ENCODE data around the gene SIPA1L3.
A peak's percentile ranks its signal among the peaks of the same experiment; 100 is the strongest.

Gene SIPA1L3

GRCh38 chr19:37975071-37975470, 68.1 kb downstream of the SIPA1L3 start:
- Histone ChIP-seq H3K79me2 (ENCODE audit: insufficient read depth, low read length) (peaks cover 5% of the 10 kb centered on the region; the same call in 1 of the 2 replicates), H3K27me3 (ENCODE audit: insufficient read depth, low read length) (no peaks in the 10 kb centered on the region), H3K9me2 (ENCODE audit: low read depth, low read length) (no peaks in the 10 kb centered on the region), H3K36me3 (ENCODE audit: insufficient read depth, low read length) (peaks cover 11% of the 10 kb centered on the region), H3K4me3 (ENCODE audit: low read depth, low read length, poor library complexity, severe bottlenecking) (no peak overlapping the region), H4K20me1 (ENCODE audit: insufficient read depth, low read length) (no peaks in the 10 kb centered on the region), H3K4me1 (ENCODE audit: insufficient read depth, low read length, severe bottlenecking) (peaks cover 67% of the 10 kb centered on the region), H2AFZ (ENCODE audit: low read length) (0 out of 2 replicates have a peak overlapping the region, but pooled peaks have one; percentile 6), H3K4me2 (ENCODE audit: low read length) (peak overlapping the region; percentile 49), H3K9ac (ENCODE audit: low read length) (peak overlapping the region; percentile 43; the same call in 1 of the 2 replicates), H3F3A (ENCODE audit: insufficient read depth, low read length) (peaks cover 11% of the 10 kb centered on the region), H3K9me3 (ENCODE audit: low read length) (peaks cover 8% of the 10 kb centered on the region), H3K27ac (ENCODE audit: low read depth, low read length, poor library complexity, severe bottlenecking) (peak overlapping the region; percentile 97)
- no peak for TF ChIP-seq EZH2 (IDR thresholded peaks at IDR 0.05; ENCODE audit: borderline replicate concordance, low read length)
- peak; percentile 48; the same call in 1 of the 2 replicates for TF ChIP-seq CTCF (IDR thresholded peaks at IDR 0.05; ENCODE audit: low read length)

GRCh38 chr19:37975596-37976515, 68.8 kb downstream of the SIPA1L3 start:
- Histone ChIP-seq H3K9me2 (ENCODE audit: low read depth, low read length) (no peaks in the 10 kb centered on the region), H3K4me2 (ENCODE audit: low read length) (peak overlapping the region; percentile 49), H2AFZ (ENCODE audit: low read length) (no peak overlapping the region), H3K4me3 (ENCODE audit: low read depth, low read length, poor library complexity, severe bottlenecking) (no peak overlapping the region), H3K27me3 (ENCODE audit: insufficient read depth, low read length) (no peaks in the 10 kb centered on the region), H3F3A (ENCODE audit: insufficient read depth, low read length) (peaks cover 14% of the 10 kb centered on the region), H3K79me2 (ENCODE audit: insufficient read depth, low read length) (no peaks in the 10 kb centered on the region; the same call in 1 of the 2 replicates), H3K4me1 (ENCODE audit: insufficient read depth, low read length, severe bottlenecking) (peaks cover 75% of the 10 kb centered on the region), H4K20me1 (ENCODE audit: insufficient read depth, low read length) (no peaks in the 10 kb centered on the region), H3K27ac (ENCODE audit: low read depth, low read length, poor library complexity, severe bottlenecking) (peak overlapping the region; percentile 97), H3K36me3 (ENCODE audit: insufficient read depth, low read length) (peaks cover 4% of the 10 kb centered on the region; the same call in 1 of the 2 replicates), H3K9ac (ENCODE audit: low read length) (peak overlapping the region; percentile 43; the same call in 1 of the 2 replicates), H3K9me3 (ENCODE audit: low read length) (peaks cover 3% of the 10 kb centered on the region; the same call in 1 of the 2 replicates)
- TF ChIP-seq EZH2 (IDR thresholded peaks at IDR 0.05; ENCODE audit: borderline replicate concordance, low read length) (no peak), CTCF (IDR thresholded peaks at IDR 0.05; ENCODE audit: low read length) (no peak)

GRCh38 chr19:37977391-37977790, 70.4 kb downstream of the SIPA1L3 start:
- Histone ChIP-seq H2AFZ (ENCODE audit: low read length) (no peak overlapping the region), H3K79me2 (ENCODE audit: insufficient read depth, low read length) (peaks cover 7% of the 10 kb centered on the region; the same call in 1 of the 2 replicates), H3K4me2 (ENCODE audit: low read length) (no peak overlapping the region), H3K9me3 (ENCODE audit: low read length) (peaks cover 3% of the 10 kb centered on the region; the same call in 1 of the 2 replicates), H3K36me3 (ENCODE audit: insufficient read depth, low read length) (peaks cover 4% of the 10 kb centered on the region; the same call in 1 of the 2 replicates), H3K27me3 (ENCODE audit: insufficient read depth, low read length) (no peaks in the 10 kb centered on the region), H3K4me1 (ENCODE audit: insufficient read depth, low read length, severe bottlenecking) (peaks cover 90% of the 10 kb centered on the region), H4K20me1 (ENCODE audit: insufficient read depth, low read length) (no peaks in the 10 kb centered on the region), H3K9ac (ENCODE audit: low read length) (peak overlapping the region; percentile 2; the same call in 1 of the 2 replicates), H3K4me3 (ENCODE audit: low read depth, low read length, poor library complexity, severe bottlenecking) (no peak overlapping the region), H3K9me2 (ENCODE audit: low read depth, low read length) (no peaks in the 10 kb centered on the region), H3K27ac (ENCODE audit: low read depth, low read length, poor library complexity, severe bottlenecking) (peak overlapping the region; percentile 97), H3F3A (ENCODE audit: insufficient read depth, low read length) (peaks cover 14% of the 10 kb centered on the region)
- TF ChIP-seq CTCF (IDR thresholded peaks at IDR 0.05; ENCODE audit: low read length) (no peak), EZH2 (IDR thresholded peaks at IDR 0.05; ENCODE audit: borderline replicate concordance, low read length) (no peak)

Data from OCI-LY1 (cell line).